HepG2 (cell line): ENCODE measurements around the gene TAGLN2. TPM values are rescaled to one million over a fixed set of nuclear protein-coding genes. Genes with fewer than 3 reads are reported as not detected.
A peak's percentile ranks its signal among the peaks of the same experiment; 100 is the strongest.

Experiments
- DPF2 ChIP-seq: sonication (generic); formaldehyde crosslinking; IDR thresholded peaks from 2 replicates; pipeline ENCODE4 v1.4.0; 2020; ENCODE audit warnings: mild to moderate bottlenecking, low read depth, missing genetic modification reagents, borderline replicate concordance
- GABPB1 ChIP-seq: IDR thresholded peaks from 2 replicates; pipeline ENCODE4 v1.6.1; 2016; ENCODE audit warnings: mild to moderate bottlenecking, missing genetic modification reagents, moderate library complexity, missing compliant biosample characterization
- HMGXB4 ChIP-seq, 2 experiments: sonication (generic) in 1 of 2; formaldehyde crosslinking in 1 of 2; IDR thresholded peaks; 2 replicates each; pipeline versions ENCODE4 v1.4.0 to v1.6.1; 2018 to 2020; ENCODE audit warnings: missing genetic modification reagents in 2 of 2, borderline replicate concordance in 1 of 2, low read depth in 1 of 2, mild to moderate bottlenecking in 1 of 2, missing biosample characterization in 1 of 2
- IRF2 ChIP-seq: IDR thresholded peaks from 2 replicates; pipeline ENCODE4 v1.6.1; 2018; ENCODE audit warnings: missing genetic modification reagents, missing compliant biosample characterization
- NFIC ChIP-seq: IDR thresholded peaks from 2 replicates; pipeline ENCODE4 v1.6.1; 2012; ENCODE audit warnings: mild to moderate bottlenecking, low read length, inconsistent platforms
- RFXAP ChIP-seq: sonication (generic); formaldehyde crosslinking; IDR thresholded peaks from 2 replicates; pipeline ENCODE4 v1.4.0; 2020; ENCODE audit warnings: missing genetic modification reagents, borderline replicate concordance
- SMARCC2 ChIP-seq: fragments of 450-650 bp; IDR thresholded peaks from 2 replicates; pipeline ENCODE4 v1.6.1; 2017; ENCODE audit warnings: antibody characterized with exemption, mild to moderate bottlenecking
- SMC3 ChIP-seq: IDR thresholded peaks from 2 replicates; pipeline ENCODE4 v1.6.1; 2011; ENCODE audit warnings: low read length, improper control_type of control experiment
- SPEN ChIP-seq: sonication (generic); formaldehyde crosslinking; IDR thresholded peaks from 2 replicates; pipeline ENCODE4 v1.5.1; 2020; ENCODE audit warnings: low read depth, mild to moderate bottlenecking, missing genetic modification reagents
- STAG1 ChIP-seq: sonication (generic); formaldehyde crosslinking; IDR thresholded peaks from 2 replicates; pipeline ENCODE4 v1.4.0; 2020; ENCODE audit warnings: missing genetic modification reagents
- TBX2 ChIP-seq: sonication (generic); formaldehyde crosslinking; IDR thresholded peaks from 2 replicates; pipeline ENCODE4 v1.5.0; 2020; ENCODE audit warnings: missing genetic modification reagents, mild to moderate bottlenecking, borderline replicate concordance
- YY1 ChIP-seq: IDR thresholded peaks from 2 replicates; pipeline ENCODE4 v1.6.1; 2011; ENCODE audit warnings: low read length, low read depth, moderate library complexity, mild to moderate bottlenecking; ENCODE audit not compliant: insufficient read depth, insufficient replicate concordance
- ZFP36 ChIP-seq: fragments of 150-350 bp; IDR thresholded peaks from 2 replicates; pipeline ENCODE4 v1.6.1; 2018; ENCODE audit warnings: borderline replicate concordance, low read length, low read depth; ENCODE audit not compliant: partially characterized antibody
- ZFP36L2 ChIP-seq: sonication (generic); formaldehyde crosslinking; IDR thresholded peaks from 2 replicates; pipeline ENCODE4 v1.4.0; 2020; ENCODE audit warnings: missing genetic modification reagents
- ZKSCAN1 ChIP-seq: fragments of 150-350 bp; IDR thresholded peaks from 2 replicates; pipeline ENCODE4 v1.6.1; 2014; ENCODE audit warnings: low read length
- ZNF205 ChIP-seq: IDR thresholded peaks from 2 replicates; pipeline ENCODE4 v1.6.1; 2018; ENCODE audit warnings: missing biosample characterization, missing genetic modification reagents
- ZNF33A ChIP-seq: sonication (generic); formaldehyde crosslinking; IDR thresholded peaks from 2 replicates; pipeline ENCODE4 v1.5.1; 2020; ENCODE audit warnings: missing genetic modification reagents, mild to moderate bottlenecking, moderate library complexity, borderline replicate concordance
- ZNF580 ChIP-seq: IDR thresholded peaks from 2 replicates; pipeline ENCODE4 v1.6.1; 2016; ENCODE audit warnings: low read depth, borderline replicate concordance
- ZNF781 ChIP-seq: sonication (generic); formaldehyde crosslinking; IDR thresholded peaks from 2 replicates; pipeline ENCODE4 v1.5.1; 2020; ENCODE audit warnings: borderline replicate concordance, mild to moderate bottlenecking, missing genetic modification reagents; ENCODE audit errors: not compliant biosample characterization
- polyA plus RNA-seq, 8 experiments: library from polyadenylated mRNA; depleted of rRNA in 3 of 8; stranded (reverse) in 7 of 8; unstranded in 1 of 8; fragments of >200 nt; fragmentation: Illumina TruSeq in 4 of 8; extraction: Trizol in 4 of 8; gene quantifications; 2 replicates each; pipeline versions ENCODE4 v1.2.1 to v1.2.3, GENCODE V29; 2011 to 2016; ENCODE audit warnings: low read depth in 4 of 8, missing spikeins in 1 of 8, mixed read lengths in 1 of 8; ENCODE audit not compliant: insufficient read depth in 1 of 8
- total RNA-seq, 5 experiments: library from RNA; depleted of rRNA; stranded (reverse); fragments of >200 nt; fragmentation: Illumina TruSeq; extraction: Trizol; gene quantifications; 2 replicates each; pipeline ENCODE4 v1.2.3, GENCODE V29; 2016; ENCODE audit warnings: low read depth in 1 of 5
- TF ChIP-seq, protein P1 (sequence below): IDR thresholded peaks from 2 replicates; pipeline ENCODE4 v1.4.0; 2020; ENCODE audit warnings: mild to moderate bottlenecking, missing genetic modification reagents

The TAGLN2 gene
- total and polyA plus RNA-seq, 2 of the 13 experiments (the other 11 are each of a cell fraction or from before 2014, with no cell fraction given), result 6.7 to 17.2 TPM

DNA sequence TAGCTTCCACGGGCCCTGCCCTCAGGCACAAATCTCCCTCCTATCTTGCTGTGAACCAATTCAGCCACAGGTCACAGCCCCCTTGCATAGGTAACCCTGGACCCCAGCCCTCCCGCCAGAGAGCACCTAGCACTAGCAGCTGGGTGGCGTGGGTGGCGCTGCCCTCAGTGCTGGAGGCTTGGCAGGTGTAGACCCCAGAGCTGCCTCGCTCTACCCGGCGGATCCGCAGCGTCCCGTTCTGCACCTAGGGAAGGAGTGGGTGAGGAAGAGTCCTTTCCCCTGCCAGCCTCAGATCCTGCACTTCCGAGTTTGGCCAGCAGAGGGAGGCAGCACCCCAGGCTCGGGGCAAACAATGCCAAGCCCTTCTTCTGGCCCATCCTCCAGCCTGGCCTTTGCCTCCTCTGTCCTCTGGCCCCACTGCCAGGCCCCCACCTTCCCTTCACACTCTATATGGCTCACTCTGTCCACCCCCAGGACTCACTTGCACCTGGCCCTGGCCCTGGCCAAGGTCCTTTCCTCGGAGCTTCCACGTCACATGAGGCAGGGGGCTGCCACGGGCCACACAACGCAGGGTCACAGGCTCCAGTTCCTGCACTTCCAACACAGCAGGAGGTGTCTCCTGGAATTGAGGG lies 11.1 kb upstream of the TAGLN2 start (continued):
- 0 out of 2 replicates have a peak, but pooled peaks have one; percentile 47 for TF ChIP-seq IRF2 (CRISPR knock-in tag)
- no peak for TF ChIP-seq NFIC
- no peak for TF ChIP-seq DPF2 (CRISPR knock-in tag)
- TF ChIP-seq ZFP36, result no peak
- no peak for TF ChIP-seq ZNF33A
- TF ChIP-seq ZNF781 (CRISPR knock-in tag), result no peak
- TF ChIP-seq ZKSCAN1, result peak; percentile 48; the same call in 1 of the 2 replicates
- no peak; the same call in 1 of the 2 replicates for TF ChIP-seq ZNF580
- TF ChIP-seq, protein P1, sequence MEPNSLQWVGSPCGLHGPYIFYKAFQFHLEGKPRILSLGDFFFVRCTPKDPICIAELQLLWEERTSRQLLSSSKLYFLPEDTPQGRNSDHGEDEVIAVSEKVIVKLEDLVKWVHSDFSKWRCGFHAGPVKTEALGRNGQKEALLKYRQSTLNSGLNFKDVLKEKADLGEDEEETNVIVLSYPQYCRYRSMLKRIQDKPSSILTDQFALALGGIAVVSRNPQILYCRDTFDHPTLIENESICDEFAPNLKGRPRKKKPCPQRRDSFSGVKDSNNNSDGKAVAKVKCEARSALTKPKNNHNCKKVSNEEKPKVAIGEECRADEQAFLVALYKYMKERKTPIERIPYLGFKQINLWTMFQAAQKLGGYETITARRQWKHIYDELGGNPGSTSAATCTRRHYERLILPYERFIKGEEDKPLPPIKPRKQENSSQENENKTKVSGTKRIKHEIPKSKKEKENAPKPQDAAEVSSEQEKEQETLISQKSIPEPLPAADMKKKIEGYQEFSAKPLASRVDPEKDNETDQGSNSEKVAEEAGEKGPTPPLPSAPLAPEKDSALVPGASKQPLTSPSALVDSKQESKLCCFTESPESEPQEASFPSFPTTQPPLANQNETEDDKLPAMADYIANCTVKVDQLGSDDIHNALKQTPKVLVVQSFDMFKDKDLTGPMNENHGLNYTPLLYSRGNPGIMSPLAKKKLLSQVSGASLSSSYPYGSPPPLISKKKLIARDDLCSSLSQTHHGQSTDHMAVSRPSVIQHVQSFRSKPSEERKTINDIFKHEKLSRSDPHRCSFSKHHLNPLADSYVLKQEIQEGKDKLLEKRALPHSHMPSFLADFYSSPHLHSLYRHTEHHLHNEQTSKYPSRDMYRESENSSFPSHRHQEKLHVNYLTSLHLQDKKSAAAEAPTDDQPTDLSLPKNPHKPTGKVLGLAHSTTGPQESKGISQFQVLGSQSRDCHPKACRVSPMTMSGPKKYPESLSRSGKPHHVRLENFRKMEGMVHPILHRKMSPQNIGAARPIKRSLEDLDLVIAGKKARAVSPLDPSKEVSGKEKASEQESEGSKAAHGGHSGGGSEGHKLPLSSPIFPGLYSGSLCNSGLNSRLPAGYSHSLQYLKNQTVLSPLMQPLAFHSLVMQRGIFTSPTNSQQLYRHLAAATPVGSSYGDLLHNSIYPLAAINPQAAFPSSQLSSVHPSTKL (CRISPR knock-in tag), result peak; percentile 34; the same call in 1 of the 2 replicates
- TF ChIP-seq TBX2, result peak; percentile 21; the same call in 1 of the 2 replicates
- TF ChIP-seq YY1, result peak; percentile 31
- 0 out of 2 replicates have a peak, but pooled peaks have one; percentile 47 for TF ChIP-seq ZNF205 (CRISPR knock-in tag)
- TF ChIP-seq HMGXB4 (CRISPR knock-in tag; IDR thresholded peaks at IDR 0.05; ENCODE audit: borderline replicate concordance in 1 of 2, low read depth in 1 of 2), result peak in 1 of 2 experiments; percentile 59; a peak in 1 of 4 replicates
- no peak for TF ChIP-seq SMARCC2
- peak; percentile 87 for TF ChIP-seq SMC3
- TF ChIP-seq SPEN (CRISPR knock-in tag), result peak; percentile 24; the same call in 1 of the 2 replicates
- TF ChIP-seq ZFP36L2 (CRISPR knock-in tag), result no peak
- peak; percentile 95 for TF ChIP-seq STAG1 (CRISPR knock-in tag)
- TF ChIP-seq RFXAP (CRISPR knock-in tag), result no peak
- peak; percentile 17; the same call in 1 of the 2 replicates for TF ChIP-seq GABPB1 (CRISPR knock-in tag)
